Fibroblast of upper back skin (primary cell): ENCODE results near the gene C2orf49.
A peak's percentile ranks its signal among the peaks of the same experiment; 100 is the strongest.

Source experiments
- DNase-seq: peaks from one replicate; pipeline ENCODE4 v3.0.0-alpha.2; 2013

The C2orf49 gene

GRCh38 chr2:105384216-105384615 lies 46.9 kb downstream of the C2orf49 start:
- DNase-seq = no peak

GRCh38 chr2:105384861-105385260 lies 47.5 kb downstream of the C2orf49 start:
- DNase-seq = no peak

- DNase-seq = no peak
Measured at GRCh38 chr2:105385731-105386540, 48.6 kb downstream of the C2orf49 start.

GRCh38 chr2:105387225-105387624 lies 49.9 kb downstream of the C2orf49 start:
- DNase-seq = no peak

- peak; percentile 94 for DNase-seq
Measured at GRCh38 chr2:105388971-105389381, 51.6 kb downstream of the C2orf49 start.

- no peak for DNase-seq
Measured at GRCh38 chr2:105390454-105390853, 53.1 kb downstream of the C2orf49 start.

GRCh38 chr2:105391058-105391627 lies 53.8 kb downstream of the C2orf49 start:
- peak; percentile 73 for DNase-seq

- no peak for DNase-seq
Measured at GRCh38 chr2:105391763-105392662, 54.7 kb downstream of the C2orf49 start.

- DNase-seq = peak; percentile 88
Measured at GRCh38 chr2:105393373-105394055, 56.2 kb downstream of the C2orf49 start.

GRCh38 chr2:105394951-105395611 lies 57.7 kb downstream of the C2orf49 start:
- DNase-seq = peak; percentile 28

- DNase-seq = no peak
Measured at GRCh38 chr2:105395691-105396090, 58.4 kb downstream of the C2orf49 start.

- peak; percentile 97 for DNase-seq
Measured at GRCh38 chr2:105396254-105397024, 59.1 kb downstream of the C2orf49 start.

GRCh38 chr2:105397025-105397722 lies 59.8 kb downstream of the C2orf49 start:
- no peak for DNase-seq

GRCh38 chr2:105397953-105398335 lies 60.6 kb downstream of the C2orf49 start:
- DNase-seq = peak; percentile 31

GRCh38 chr2:105398336-105399206 lies 61.2 kb downstream of the C2orf49 start, which contains the start of gene FHL2:
TSS of gene FHL2 (minus strand) at chr2:105399051. CDS start at chr2:105386516, 12,535 bp downstream.
- DNase-seq = peak; percentile 85
